ENCODE measurements around the gene LTC4S. TPM values are rescaled to one million over a fixed set of nuclear protein-coding genes. Genes with fewer than 3 reads are reported as not detected.

LTC4S gene
- total RNA-seq, 2 donors from 2014 or later = 9.0 to 11.1 TPM

- Histone ChIP-seq H3K27ac (no peak overlapping the region), H3K4me3 (no peak overlapping the region), H3K4me1 (peaks cover 0 to 51% of the 10 kb centered on the region in 2 donors)
These were observed 31.9 kb downstream of the LTC4S start for GRCh38 chr5:179825655-179826182.

GRCh38 chr5:179827680-179828079 is 33.9 kb downstream of the LTC4S start:
- H3K27ac ChIP-seq = no peak overlapping the region
- peaks cover 0 to 42% of the 10 kb centered on the region in 2 donors for H3K4me1 ChIP-seq
- H3K4me3 ChIP-seq = no peak overlapping the region
- H3K36me3 ChIP-seq = peaks cover 100% of the 10 kb centered on the region
- no peaks in the 10 kb centered on the region for H3K27me3 ChIP-seq
- H3K9me3 ChIP-seq = no peaks in the 10 kb centered on the region
- TF ChIP-seq CTCF (IDR thresholded peaks at IDR 0.05) = no peak
- DNase-seq (ENCODE audit: low spot score) = no peak

More at GRCh38 chr5:179825655-179826182, 31.9 kb downstream of the LTC4S start:
- TF ChIP-seq CTCF (IDR thresholded peaks at IDR 0.05) = no peak
- peaks cover 89% of the 10 kb centered on the region for H3K36me3 ChIP-seq
- DNase-seq (ENCODE audit: low spot score) = no peak
- H3K9me3 ChIP-seq = no peaks in the 10 kb centered on the region
- H3K27me3 ChIP-seq = no peaks in the 10 kb centered on the region

- peak overlapping the region in 1 of 2 donors; percentile 19 for H3K27ac ChIP-seq
- H3K9me3 ChIP-seq = no peaks in the 10 kb centered on the region
- no peak for DNase-seq (ENCODE audit: low spot score)
- H3K27me3 ChIP-seq = no peaks in the 10 kb centered on the region
- H3K4me3 ChIP-seq = no peak overlapping the region
- H3K4me1 ChIP-seq = peaks cover 0 to 30% of the 10 kb centered on the region in 2 donors
- no peak for TF ChIP-seq CTCF (IDR thresholded peaks at IDR 0.05)
- H3K36me3 ChIP-seq = peaks cover 100% of the 10 kb centered on the region
These were observed 35.1 kb downstream of the LTC4S start for GRCh38 chr5:179828756-179829421.

GRCh38 chr5:179829732-179830435 is 36.1 kb downstream of the LTC4S start:
- H3K36me3 ChIP-seq = peaks cover 93% of the 10 kb centered on the region
- H3K27me3 ChIP-seq = no peaks in the 10 kb centered on the region
- no peak overlapping the region for H3K27ac ChIP-seq
- peaks cover 0 to 20% of the 10 kb centered on the region in 2 donors for H3K4me1 ChIP-seq
- TF ChIP-seq CTCF (IDR thresholded peaks at IDR 0.05) = no peak
- no peak for DNase-seq (ENCODE audit: low spot score)
- H3K4me3 ChIP-seq = no peak overlapping the region
- H3K9me3 ChIP-seq = no peaks in the 10 kb centered on the region

GRCh38 chr5:179830818-179831468 is 37.2 kb downstream of the LTC4S start:
- Histone ChIP-seq H3K4me3 (no peak overlapping the region), H3K9me3 (no peaks in the 10 kb centered on the region), H3K4me1 (peaks cover 0 to 11% of the 10 kb centered on the region in 2 donors), H3K27ac (no peak overlapping the region), H3K36me3 (peaks cover 88% of the 10 kb centered on the region), H3K27me3 (no peaks in the 10 kb centered on the region)
- TF ChIP-seq CTCF (IDR thresholded peaks at IDR 0.05) = no peak
- DNase-seq (ENCODE audit: low spot score) = no peak
